Activated naive CD4-positive, alpha-beta T cell treated with anti-CD3 and anti-CD28 coated beads for 36 hours (primary cell): Measurements from ENCODE around the gene OR10S1. TPM values are rescaled to one million over a fixed set of nuclear protein-coding genes. Genes with fewer than 3 reads are reported as not detected.
"Not testable (repeated sequence)": the region's sequence is repeated elsewhere in the genome, so short reads cannot be mapped to it uniquely, and the experiment has no call there.

Experiments used
- CTCF ChIA-PET: fragments of 350-600 bp; sonication (Branson Sonifier 250); formaldehyde crosslinking; loops from one replicate; lab custom pipeline; 2021; ENCODE audit warnings: antibody characterized with exemption; lab: Charles Lee
- DNase-seq: peaks from one replicate; pipeline ENCODE4 v3.0.0-alpha.2; 2020
- H3K27ac Mint-ChIP-seq: one replicate; pipeline ENCODE4 v1.8.0; 2021; ENCODE audit warnings: mild to moderate bottlenecking, mixed read lengths
- H3K27me3 Mint-ChIP-seq: one replicate; pipeline ENCODE4 v1.8.0; 2021; ENCODE audit warnings: low read depth, mixed read lengths
- H3K36me3 Mint-ChIP-seq: one replicate; pipeline ENCODE4 v1.8.0; 2021; ENCODE audit warnings: low read depth, mixed read lengths
- H3K4me1 Mint-ChIP-seq: one replicate; pipeline ENCODE4 v1.8.0; 2021; ENCODE audit warnings: low read depth, mixed read lengths
- H3K4me3 Mint-ChIP-seq: one replicate; pipeline ENCODE4 v1.8.0; 2021; ENCODE audit warnings: mild to moderate bottlenecking, moderate library complexity, mixed read lengths
- H3K9me3 Mint-ChIP-seq: one replicate; pipeline ENCODE4 v1.8.0; 2021; ENCODE audit warnings: mixed read lengths
- intact Hi-C: fragments of 100-400 bp; cut with micrococcal nuclease; formaldehyde crosslinking; loops from one replicate; pipeline ENCODE4 v1.15.1; 2023
- total RNA-seq, 2 experiments: library from RNA; stranded (reverse); gene quantifications; one replicate each; pipeline ENCODE4 v1.2.3, GENCODE V29; 2021

The OR10S1 gene, protein sequence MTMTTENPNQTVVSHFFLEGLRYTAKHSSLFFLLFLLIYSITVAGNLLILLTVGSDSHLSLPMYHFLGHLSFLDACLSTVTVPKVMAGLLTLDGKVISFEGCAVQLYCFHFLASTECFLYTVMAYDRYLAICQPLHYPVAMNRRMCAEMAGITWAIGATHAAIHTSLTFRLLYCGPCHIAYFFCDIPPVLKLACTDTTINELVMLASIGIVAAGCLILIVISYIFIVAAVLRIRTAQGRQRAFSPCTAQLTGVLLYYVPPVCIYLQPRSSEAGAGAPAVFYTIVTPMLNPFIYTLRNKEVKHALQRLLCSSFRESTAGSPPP
- total RNA-seq = not detected

DNA sequence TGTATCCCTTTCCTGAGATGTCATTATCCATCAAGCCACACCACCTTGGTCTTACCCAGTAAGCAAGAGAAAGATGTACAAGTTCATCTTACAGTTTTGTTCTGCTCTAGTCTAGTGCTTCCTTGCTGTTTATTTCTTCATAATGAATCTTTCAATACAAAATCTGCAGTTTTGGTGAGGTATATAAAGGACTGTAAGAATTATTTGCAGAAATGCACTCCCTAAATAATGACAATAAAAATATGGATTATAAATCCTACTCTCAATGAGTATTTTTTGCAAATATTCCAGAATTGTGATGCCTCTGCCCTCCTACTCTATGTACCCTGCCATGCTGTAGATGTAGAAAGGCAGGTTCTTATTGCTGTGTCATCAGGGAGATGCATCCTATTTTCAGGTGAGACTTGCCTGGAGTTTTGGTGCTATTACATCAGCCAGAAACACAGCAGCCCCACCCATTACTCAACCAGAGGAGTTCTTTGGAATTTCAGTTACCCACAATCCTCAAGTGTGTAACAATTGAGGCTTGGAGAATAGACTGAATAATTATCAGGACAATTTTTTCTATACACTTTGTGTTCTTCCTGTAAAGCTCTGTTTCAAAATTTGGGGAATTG is at the start of gene OR10S1:
Gene OR10S1 (minus strand): TSS at position 51 of the 617 bp plus-strand sequence. CDS start 117 bp downstream, outside the sequence.
- Mint-ChIP-seq H3K4me3 (no peak within 1 kb of the TSS), H3K27me3 (peaks cover 5% of the 10 kb centered on the region), H3K27ac (no peak within 1 kb of the TSS), H3K9me3 (peaks cover 7% of the 10 kb centered on the region), H3K4me1 (no peaks in the 10 kb centered on the region), H3K36me3 (no peaks in the 10 kb centered on the region)
- no peak for DNase-seq
- intact Hi-C loops = no loop called here
- CTCF ChIA-PET = no interaction called here

DNA sequence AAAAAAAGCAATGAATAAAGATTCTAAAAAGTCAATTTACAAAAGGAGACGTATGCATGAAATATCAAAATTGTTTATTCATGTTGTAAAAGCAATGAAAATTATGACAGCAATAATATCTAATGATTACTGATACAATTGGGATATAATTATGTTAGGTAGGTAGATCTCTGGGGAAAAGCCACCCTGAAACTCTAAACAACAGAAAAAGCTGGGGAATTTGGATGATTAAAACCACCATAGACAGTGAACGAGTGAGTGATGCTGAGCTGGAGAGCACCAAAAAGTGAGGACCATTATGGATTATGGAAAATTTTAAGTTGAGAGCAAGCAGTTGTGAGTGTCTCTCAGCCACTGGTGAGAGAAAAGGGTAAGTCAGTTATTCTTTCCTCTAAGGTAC is 48.9 kb upstream of the OR10S1 start, which contains the start of gene OR10G8:
Gene OR10G8 (plus strand): TSS at position 301 of the 400 bp plus-strand sequence. CDS start 2,825 bp downstream, outside the sequence.
- no peaks in the 10 kb centered on the region for H3K36me3 Mint-ChIP-seq
- no peaks in the 10 kb centered on the region for H3K4me1 Mint-ChIP-seq
- intact Hi-C loops = no loop called here
- peaks cover under 1% of the 10 kb centered on the region for H3K9me3 Mint-ChIP-seq
- no peak within 1 kb of the TSS for H3K4me3 Mint-ChIP-seq
- H3K27ac Mint-ChIP-seq = no peak within 1 kb of the TSS
- DNase-seq = no peak
- CTCF ChIA-PET = no interaction called here
- peaks cover 2% of the 10 kb centered on the region for H3K27me3 Mint-ChIP-seq

DNA sequence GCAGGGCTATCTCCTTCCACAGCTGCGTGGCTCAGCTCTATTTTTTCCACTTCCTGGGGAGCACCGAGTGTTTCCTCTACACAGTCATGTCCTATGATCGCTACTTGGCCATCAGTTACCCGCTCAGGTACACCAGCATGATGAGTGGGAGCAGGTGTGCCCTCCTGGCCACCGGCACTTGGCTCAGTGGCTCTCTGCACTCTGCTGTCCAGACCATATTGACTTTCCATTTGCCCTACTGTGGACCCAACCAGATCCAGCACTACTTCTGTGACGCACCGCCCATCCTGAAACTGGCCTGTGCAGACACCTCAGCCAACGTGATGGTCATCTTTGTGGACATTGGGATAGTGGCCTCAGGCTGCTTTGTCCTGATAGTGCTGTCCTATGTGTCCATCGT is 38.3 kb upstream of the OR10S1 start:
- H3K9me3 Mint-ChIP-seq, H3K36me3 Mint-ChIP-seq, DNase-seq, H3K4me1 Mint-ChIP-seq, H3K27ac Mint-ChIP-seq, intact Hi-C loops, H3K4me3 Mint-ChIP-seq, CTCF ChIA-PET, H3K27me3 Mint-ChIP-seq: not testable (repeated sequence)

DNA sequence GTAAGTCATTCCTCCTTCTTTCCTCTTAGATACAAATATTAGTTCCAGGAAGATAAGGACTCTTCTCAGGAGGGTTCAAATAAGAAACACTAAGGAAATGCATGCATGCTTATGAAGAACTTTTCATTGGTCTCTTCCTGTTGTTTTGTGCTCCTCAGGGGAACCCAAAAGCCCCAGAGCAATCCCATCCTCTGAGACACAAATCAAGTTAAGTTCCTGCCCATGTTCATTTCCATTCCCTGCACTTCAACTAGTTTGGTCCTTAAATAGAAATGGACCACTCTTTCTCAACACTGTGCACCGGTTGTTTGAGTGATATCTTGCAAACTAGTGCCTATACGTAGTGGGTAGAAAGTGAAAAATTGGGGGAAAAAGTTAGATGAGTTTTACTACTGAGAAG is 35.1 kb upstream of the OR10S1 start, which contains the start of gene OR10G4:
Gene OR10G4 (plus strand): TSS at position 301 of the 400 bp plus-strand sequence. CDS start 2,578 bp downstream, outside the sequence.
- H3K4me3 Mint-ChIP-seq = no peak within 1 kb of the TSS
- no peaks in the 10 kb centered on the region for H3K4me1 Mint-ChIP-seq
- no peak for DNase-seq
- intact Hi-C loops = no loop called here
- CTCF ChIA-PET = no interaction called here
- no peak within 1 kb of the TSS for H3K27ac Mint-ChIP-seq
- H3K36me3 Mint-ChIP-seq = no peaks in the 10 kb centered on the region
- H3K27me3 Mint-ChIP-seq = peaks cover 2% of the 10 kb centered on the region
- H3K9me3 Mint-ChIP-seq = no peaks in the 10 kb centered on the region

DNA sequence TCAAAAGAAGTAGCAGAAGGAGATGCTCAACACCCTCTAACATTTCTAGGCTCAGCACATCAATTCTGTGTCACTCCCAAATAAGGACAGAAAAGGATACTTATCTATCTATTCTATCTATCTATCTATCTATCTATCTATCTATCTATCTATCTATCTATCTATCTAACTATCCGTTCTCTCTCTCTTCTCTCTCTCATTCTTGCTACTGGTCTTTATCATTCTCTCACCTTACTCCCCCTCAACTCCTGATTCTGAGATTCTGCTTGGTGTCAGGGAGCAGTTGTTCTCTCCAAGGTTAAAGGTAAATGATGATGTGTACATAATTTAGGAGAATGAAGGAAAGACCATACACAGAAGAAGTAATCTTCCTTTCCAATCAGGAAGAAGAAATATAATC is 17.5 kb upstream of the OR10S1 start, which contains the start of gene OR10G6:
Gene OR10G6 (minus strand): TSS at position 43 of the 400 bp plus-strand sequence. CDS start 0 bp downstream, at position 43.
- intact Hi-C loops = no loop called here
- no peak for DNase-seq
- Mint-ChIP-seq H3K4me3 (no peak within 1 kb of the TSS), H3K27ac (no peak within 1 kb of the TSS), H3K36me3 (no peaks in the 10 kb centered on the region), H3K27me3 (no peaks in the 10 kb centered on the region), H3K9me3 (no peaks in the 10 kb centered on the region), H3K4me1 (no peaks in the 10 kb centered on the region)
- CTCF ChIA-PET = no interaction called here

DNA sequence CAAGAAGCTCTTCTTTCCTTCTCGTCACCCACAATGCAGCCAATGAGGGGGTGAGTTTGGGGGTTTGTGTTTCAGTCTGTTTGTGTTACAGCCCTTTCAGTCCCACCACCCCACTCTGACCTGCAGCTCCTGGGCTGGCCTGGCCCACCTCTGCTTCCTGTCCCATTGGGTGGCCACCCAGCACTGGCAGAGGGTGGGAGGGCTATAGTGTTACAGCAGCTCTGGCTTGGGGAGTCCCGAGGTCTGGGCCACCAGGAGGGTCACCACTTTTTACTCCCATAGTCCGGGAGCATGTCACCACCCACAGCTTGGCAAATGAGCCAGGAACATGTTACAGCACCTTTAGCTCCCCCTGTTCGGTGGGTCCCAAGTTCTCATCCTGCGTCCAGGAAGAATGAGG is 1.7 kb upstream of the OR10S1 start:
- no peaks in the 10 kb centered on the region for H3K4me1 Mint-ChIP-seq
- H3K36me3 Mint-ChIP-seq = peaks cover 1% of the 10 kb centered on the region
- no peak overlapping the region for H3K27ac Mint-ChIP-seq
- peaks cover 9% of the 10 kb centered on the region for H3K27me3 Mint-ChIP-seq
- DNase-seq = no peak
- CTCF ChIA-PET = no interaction called here
- H3K4me3 Mint-ChIP-seq = no peak overlapping the region
- H3K9me3 Mint-ChIP-seq = peaks cover 11% of the 10 kb centered on the region
- intact Hi-C loops = no loop called here

DNA sequence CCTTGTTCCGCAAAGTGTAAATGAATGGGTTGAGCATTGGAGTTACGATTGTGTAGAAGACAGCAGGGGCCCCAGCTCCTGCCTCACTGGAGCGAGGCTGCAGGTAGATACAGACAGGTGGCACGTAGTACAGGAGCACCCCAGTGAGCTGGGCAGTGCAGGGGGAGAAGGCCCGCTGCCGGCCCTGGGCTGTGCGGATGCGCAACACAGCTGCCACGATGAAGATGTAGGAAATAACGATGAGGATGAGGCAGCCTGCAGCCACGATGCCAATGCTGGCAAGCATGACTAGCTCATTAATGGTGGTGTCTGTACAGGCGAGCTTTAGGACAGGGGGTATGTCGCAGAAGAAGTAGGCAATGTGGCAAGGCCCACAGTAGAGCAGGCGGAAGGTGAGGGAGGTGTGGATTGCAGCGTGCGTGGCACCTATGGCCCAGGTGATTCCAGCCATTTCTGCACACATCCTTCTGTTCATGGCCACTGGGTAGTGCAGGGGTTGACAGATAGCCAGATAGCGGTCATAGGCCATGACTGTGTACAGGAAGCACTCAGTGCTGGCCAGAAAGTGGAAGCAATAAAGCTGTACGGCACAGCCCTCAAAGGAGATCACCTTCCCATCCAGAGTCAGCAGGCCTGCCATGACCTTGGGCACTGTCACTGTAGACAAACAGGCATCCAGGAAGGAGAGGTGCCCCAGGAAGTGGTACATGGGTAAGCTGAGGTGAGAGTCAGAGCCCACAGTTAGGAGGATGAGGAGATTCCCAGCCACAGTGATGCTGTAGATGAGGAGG is 616 bp downstream of the OR10S1 start:
- intact Hi-C loops = no loop called here
- no peaks in the 10 kb centered on the region for H3K4me1 Mint-ChIP-seq
- H3K27me3 Mint-ChIP-seq = peaks cover 5% of the 10 kb centered on the region
- H3K4me3 Mint-ChIP-seq = no peak overlapping the region
- H3K27ac Mint-ChIP-seq = no peak overlapping the region
- CTCF ChIA-PET = no interaction called here
- H3K36me3 Mint-ChIP-seq = no peaks in the 10 kb centered on the region
- peaks cover 1% of the 10 kb centered on the region for H3K9me3 Mint-ChIP-seq
- no peak for DNase-seq

DNA sequence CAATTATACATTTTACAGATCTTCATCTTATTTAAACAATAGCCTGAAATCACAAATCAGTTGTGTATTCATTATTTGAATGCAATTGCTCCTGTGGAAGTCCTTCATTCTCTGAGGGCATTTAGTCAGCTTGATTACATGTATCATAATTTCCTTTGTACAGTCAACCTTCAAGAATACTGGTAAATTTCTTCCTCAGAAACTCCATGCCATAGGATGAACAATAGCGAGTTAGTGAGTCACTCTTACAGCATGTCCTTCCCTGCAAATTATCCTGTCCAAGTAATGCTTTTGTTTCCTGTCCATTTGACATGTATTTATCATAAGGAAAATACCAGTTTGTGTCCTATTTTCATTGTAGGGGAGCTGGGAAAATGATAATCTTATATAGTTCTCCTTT is 3.8 kb downstream of the OR10S1 start:
- no peak overlapping the region for H3K4me3 Mint-ChIP-seq
- peaks cover 8% of the 10 kb centered on the region for H3K27me3 Mint-ChIP-seq
- no peaks in the 10 kb centered on the region for H3K4me1 Mint-ChIP-seq
- no peak overlapping the region for H3K27ac Mint-ChIP-seq
- intact Hi-C loops = no loop called here
- CTCF ChIA-PET = no interaction called here
- DNase-seq = no peak
- H3K9me3 Mint-ChIP-seq = no peaks in the 10 kb centered on the region
- H3K36me3 Mint-ChIP-seq = no peaks in the 10 kb centered on the region

DNA sequence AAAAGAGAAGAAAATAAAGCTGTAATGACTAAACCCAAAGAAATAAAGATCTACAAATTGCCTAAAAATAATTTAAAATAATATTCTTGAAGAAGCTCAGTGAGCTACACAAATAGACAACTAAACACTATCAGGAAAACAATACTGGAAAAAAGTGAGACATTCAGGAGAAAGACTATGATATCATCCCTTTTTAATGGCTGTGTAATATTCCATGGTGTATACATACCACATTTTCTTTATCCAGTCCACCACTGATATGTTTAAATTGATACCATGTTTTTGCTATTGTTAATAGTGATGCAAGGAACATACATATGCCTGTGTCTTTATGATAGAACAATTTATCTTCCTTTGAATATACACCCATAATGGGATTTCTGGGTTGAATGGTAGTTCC is 20.8 kb downstream of the OR10S1 start:
- no peaks in the 10 kb centered on the region for H3K36me3 Mint-ChIP-seq
- peaks cover 7% of the 10 kb centered on the region for H3K27me3 Mint-ChIP-seq
- intact Hi-C loops = no loop called here
- peaks cover 6% of the 10 kb centered on the region for H3K9me3 Mint-ChIP-seq
- CTCF ChIA-PET = no interaction called here
- DNase-seq = no peak
- H3K4me1 Mint-ChIP-seq = no peaks in the 10 kb centered on the region
- H3K4me3 Mint-ChIP-seq = no peak overlapping the region
- H3K27ac Mint-ChIP-seq = no peak overlapping the region

DNA sequence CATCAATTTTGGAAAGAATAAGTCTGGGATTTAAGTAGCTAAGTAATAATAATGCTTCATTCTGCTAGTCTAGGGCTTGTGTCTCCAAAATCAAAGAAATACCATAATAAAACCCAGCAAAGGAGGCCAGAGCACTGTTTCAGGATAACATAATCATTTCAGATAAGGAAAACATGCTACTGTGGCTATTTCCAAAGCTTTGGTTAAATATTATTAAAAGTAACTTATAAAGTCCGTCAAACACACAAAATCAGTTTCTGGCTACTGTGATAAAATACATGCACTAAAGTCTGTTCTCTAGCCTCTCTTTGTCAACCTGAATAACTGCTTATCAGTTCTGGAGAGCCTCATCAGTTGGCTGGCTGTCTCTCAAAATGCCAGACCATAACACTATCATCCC is 32.4 kb downstream of the OR10S1 start:
- no peaks in the 10 kb centered on the region for H3K4me1 Mint-ChIP-seq
- no peaks in the 10 kb centered on the region for H3K36me3 Mint-ChIP-seq
- CTCF ChIA-PET = no interaction called here
- H3K27me3 Mint-ChIP-seq = peaks cover 11% of the 10 kb centered on the region
- H3K9me3 Mint-ChIP-seq = no peaks in the 10 kb centered on the region
- H3K27ac Mint-ChIP-seq = no peak overlapping the region
- intact Hi-C loops = no loop called here
- DNase-seq = no peak
- H3K4me3 Mint-ChIP-seq = no peak overlapping the region

DNA sequence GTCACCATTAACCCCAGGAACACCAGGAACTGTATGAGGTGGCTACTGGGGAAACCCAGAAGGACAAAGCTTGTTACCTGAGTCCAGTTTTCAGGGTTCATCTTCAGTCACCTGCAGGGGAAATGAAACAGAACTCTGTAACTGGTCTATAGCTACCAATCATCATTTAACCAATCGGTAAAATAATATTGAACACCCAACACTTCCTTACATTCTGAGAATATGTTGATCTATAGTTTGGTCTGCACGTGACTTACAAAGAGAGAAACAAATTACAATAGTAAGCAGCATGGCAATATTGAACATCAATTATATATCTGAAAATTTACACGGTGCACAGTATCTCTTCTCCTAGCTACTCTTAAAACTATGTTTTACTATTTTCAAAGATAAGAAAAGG is 33.8 kb downstream of the OR10S1 start, which contains the start of gene OR6T1:
Gene OR6T1 (minus strand): TSS at position 101 of the 400 bp plus-strand sequence. CDS start 0 bp downstream, at position 101.
- Mint-ChIP-seq H3K27me3 (peaks cover 15% of the 10 kb centered on the region), H3K9me3 (no peaks in the 10 kb centered on the region), H3K4me1 (no peaks in the 10 kb centered on the region), H3K27ac (no peak within 1 kb of the TSS), H3K36me3 (no peaks in the 10 kb centered on the region), H3K4me3 (no peak within 1 kb of the TSS)
- DNase-seq = no peak
- intact Hi-C loops = no loop called here
- CTCF ChIA-PET = no interaction called here

DNA sequence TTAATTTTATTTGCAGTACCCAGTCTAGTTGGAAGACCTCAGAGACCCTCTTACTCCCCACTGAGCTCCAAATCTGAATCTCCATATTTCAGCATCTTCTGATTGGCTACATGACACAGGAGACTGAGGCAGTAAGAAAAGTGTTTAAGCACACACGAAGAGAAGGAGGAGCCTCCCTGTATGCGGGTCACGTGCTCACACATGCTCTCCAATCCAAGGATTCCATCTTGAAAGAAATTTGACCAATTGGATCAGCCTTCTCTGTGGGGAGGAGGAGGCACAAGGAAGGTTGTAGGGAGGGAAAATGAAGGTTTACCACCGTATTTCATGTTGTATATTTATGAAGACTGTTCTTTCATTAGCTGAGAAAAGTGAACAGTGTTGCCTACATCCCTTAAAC is 35.2 kb downstream of the OR10S1 start:
- Mint-ChIP-seq H3K27ac (no peak overlapping the region), H3K4me1 (no peaks in the 10 kb centered on the region), H3K4me3 (no peak overlapping the region), H3K36me3 (no peaks in the 10 kb centered on the region), H3K27me3 (peaks cover 15% of the 10 kb centered on the region), H3K9me3 (no peaks in the 10 kb centered on the region)
- no peak for DNase-seq
- intact Hi-C loops = no loop called here
- CTCF ChIA-PET = no interaction called here
